ENCODE measurements around the gene MAP4K3. TPM values are rescaled to one million over a fixed set of nuclear protein-coding genes. Genes with fewer than 3 reads are reported as not detected.

The MAP4K3 gene
- total and polyA plus RNA-seq, 2 donors: 11.0 to 19.5 TPM

- no peak overlapping the region for H3K4me3 ChIP-seq (ENCODE audit: low read length in 2 of 2)
- no peak for DNase-seq (ENCODE audit: low read depth in 6 of 9, low spot score in 9 of 9)
- H3K36me3 ChIP-seq (ENCODE audit: control insufficient read depth in 2 of 2, insufficient read depth in 2 of 2, low read length in 1 of 2): no peaks in the 10 kb centered on the region
- H3K9me3 ChIP-seq (ENCODE audit: control insufficient read depth in 2 of 2, insufficient read depth in 1 of 2, low read length in 1 of 2): no peaks in the 10 kb centered on the region
- H3K27me3 ChIP-seq (ENCODE audit: control insufficient read depth in 2 of 2, insufficient read depth in 1 of 2, low read length in 1 of 2): no peaks in the 10 kb centered on the region
- peaks cover 0 to 11% of the 10 kb centered on the region in 2 donors for H3K4me1 ChIP-seq (ENCODE audit: control insufficient read depth in 2 of 2, insufficient read depth in 2 of 2, low read length in 2 of 2)
- H3K27ac ChIP-seq (ENCODE audit: low read depth in 1 of 2, low read length in 1 of 2): no peak overlapping the region
- 98% methylated on average over 3 of the region's 3 CpGs for WGBS
These were observed 29.4 kb downstream of the MAP4K3 start for GRCh38 chr2:39407516-39408296.

DNA sequence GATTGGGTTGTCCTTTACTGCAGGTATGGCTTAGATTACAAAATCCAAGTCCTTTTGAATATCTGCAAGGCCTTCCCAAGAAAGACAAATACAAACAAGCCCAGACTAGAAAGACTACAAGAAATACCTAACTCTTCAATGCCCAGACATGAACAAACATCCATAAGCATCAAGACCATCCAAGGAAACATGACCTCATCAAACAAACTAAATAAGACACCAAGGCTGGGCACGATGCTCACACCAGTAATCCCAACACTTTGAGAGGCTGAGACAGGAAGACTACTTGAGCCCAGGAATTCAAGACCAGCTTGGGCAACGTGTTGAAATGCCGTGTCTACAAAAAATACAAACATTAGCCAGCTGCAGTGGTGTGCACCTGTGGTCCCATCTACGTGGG is 31.7 kb downstream of the MAP4K3 start:
- no peaks in the 10 kb centered on the region for H3K9me3 ChIP-seq (ENCODE audit: control insufficient read depth in 2 of 2, insufficient read depth in 1 of 2, low read length in 1 of 2)
- H3K27ac ChIP-seq (ENCODE audit: low read depth in 1 of 2, low read length in 1 of 2): no peak overlapping the region
- H3K4me3 ChIP-seq (ENCODE audit: low read length in 2 of 2): no peak overlapping the region
- H3K4me1 ChIP-seq (ENCODE audit: control insufficient read depth in 2 of 2, insufficient read depth in 2 of 2, low read length in 2 of 2): peaks cover 0 to 11% of the 10 kb centered on the region in 2 donors
- WGBS: 94% methylated on average over 4 of the region's 4 CpGs
- no peaks in the 10 kb centered on the region for H3K36me3 ChIP-seq (ENCODE audit: control insufficient read depth in 2 of 2, insufficient read depth in 2 of 2, low read length in 1 of 2)
- no peaks in the 10 kb centered on the region for H3K27me3 ChIP-seq (ENCODE audit: control insufficient read depth in 2 of 2, insufficient read depth in 1 of 2, low read length in 1 of 2)
- DNase-seq (ENCODE audit: low read depth in 6 of 9, low spot score in 9 of 9): no peak

GRCh38 chr2:39403311-39403710 is 33.8 kb downstream of the MAP4K3 start:
- Histone ChIP-seq H3K27me3 (ENCODE audit: control insufficient read depth in 2 of 2, insufficient read depth in 1 of 2, low read length in 1 of 2) (no peaks in the 10 kb centered on the region), H3K4me1 (ENCODE audit: control insufficient read depth in 2 of 2, insufficient read depth in 2 of 2, low read length in 2 of 2) (peaks cover 0 to 7% of the 10 kb centered on the region in 2 donors), H3K27ac (ENCODE audit: low read depth in 1 of 2, low read length in 1 of 2) (peak overlapping the region in 1 of 2 donors; percentile 31), H3K36me3 (ENCODE audit: control insufficient read depth in 2 of 2, insufficient read depth in 2 of 2, low read length in 1 of 2) (no peaks in the 10 kb centered on the region), H3K4me3 (ENCODE audit: low read length in 2 of 2) (no peak overlapping the region), H3K9me3 (ENCODE audit: control insufficient read depth in 2 of 2, insufficient read depth in 1 of 2, low read length in 1 of 2) (no peaks in the 10 kb centered on the region)
- 85% methylated on average over 4 of the region's 4 CpGs for WGBS
- no peak for DNase-seq (ENCODE audit: low read depth in 6 of 9, low spot score in 9 of 9)

GRCh38 chr2:39401319-39401718 is 35.8 kb downstream of the MAP4K3 start:
- no peaks in the 10 kb centered on the region for H3K27me3 ChIP-seq (ENCODE audit: control insufficient read depth in 2 of 2, insufficient read depth in 1 of 2, low read length in 1 of 2)
- H3K4me1 ChIP-seq (ENCODE audit: control insufficient read depth in 2 of 2, insufficient read depth in 2 of 2, low read length in 2 of 2): peaks cover 0 to 4% of the 10 kb centered on the region in 2 donors
- H3K4me3 ChIP-seq (ENCODE audit: low read length in 2 of 2): no peak overlapping the region
- no peak for DNase-seq (ENCODE audit: low read depth in 6 of 9, low spot score in 9 of 9)
- H3K36me3 ChIP-seq (ENCODE audit: control insufficient read depth in 2 of 2, insufficient read depth in 2 of 2, low read length in 1 of 2): no peaks in the 10 kb centered on the region
- H3K27ac ChIP-seq (ENCODE audit: low read depth in 1 of 2, low read length in 1 of 2): no peak overlapping the region
- H3K9me3 ChIP-seq (ENCODE audit: control insufficient read depth in 2 of 2, insufficient read depth in 1 of 2, low read length in 1 of 2): no peaks in the 10 kb centered on the region
- 98% methylated on average over 8 of the region's 8 CpGs for WGBS

DNA sequence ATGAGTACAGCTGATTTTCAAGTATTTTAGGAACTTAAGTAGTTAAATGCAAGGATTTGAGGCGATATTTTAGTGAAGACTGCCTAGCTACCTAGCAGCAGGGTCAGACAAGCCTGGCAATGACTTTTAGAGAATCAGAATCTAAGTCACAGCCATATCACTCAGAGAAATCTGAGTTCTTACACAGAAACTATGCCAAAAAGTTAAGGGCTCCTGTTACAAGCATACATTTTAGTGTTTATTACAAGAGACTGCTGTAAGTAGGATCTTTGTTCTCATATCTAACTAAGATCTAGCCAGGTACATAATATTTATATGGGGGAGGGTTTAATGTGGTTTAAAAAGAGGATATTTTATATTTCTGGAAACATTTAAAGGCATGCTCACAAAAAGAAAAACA is 37.5 kb downstream of the MAP4K3 start:
- DNase-seq (ENCODE audit: low read depth in 6 of 9, low spot score in 9 of 9): no peak
- H3K27me3 ChIP-seq (ENCODE audit: control insufficient read depth in 2 of 2, insufficient read depth in 1 of 2, low read length in 1 of 2): no peaks in the 10 kb centered on the region
- no peaks in the 10 kb centered on the region for H3K9me3 ChIP-seq (ENCODE audit: control insufficient read depth in 2 of 2, insufficient read depth in 1 of 2, low read length in 1 of 2)
- H3K27ac ChIP-seq (ENCODE audit: low read depth in 1 of 2, low read length in 1 of 2): no peak overlapping the region
- no peak overlapping the region for H3K4me3 ChIP-seq (ENCODE audit: low read length in 2 of 2)
- no peaks in the 10 kb centered on the region for H3K36me3 ChIP-seq (ENCODE audit: control insufficient read depth in 2 of 2, insufficient read depth in 2 of 2, low read length in 1 of 2)
- no peaks in the 10 kb centered on the region for H3K4me1 ChIP-seq (ENCODE audit: control insufficient read depth in 2 of 2, insufficient read depth in 2 of 2, low read length in 2 of 2)
- 94% methylated on average over 1 of the region's 1 CpG for WGBS

DNA sequence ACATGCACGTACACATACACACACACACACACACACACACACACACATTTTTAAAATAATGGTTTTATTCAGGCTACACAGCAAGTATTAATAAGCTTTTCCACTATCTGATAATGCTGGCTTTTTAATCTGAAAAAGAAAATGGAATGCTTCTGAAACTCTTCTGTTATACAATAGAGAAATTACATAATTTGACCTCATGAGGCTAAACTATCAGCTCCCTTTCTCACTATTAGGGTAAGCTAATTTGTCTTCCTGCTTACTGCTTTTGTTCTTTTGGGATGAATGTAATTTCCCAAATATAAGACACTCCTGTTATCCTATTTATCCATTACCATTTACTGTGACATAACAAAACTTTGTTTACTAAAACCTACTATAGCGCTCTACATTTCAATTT is 41.8 kb downstream of the MAP4K3 start:
- Histone ChIP-seq H3K4me1 (ENCODE audit: control insufficient read depth in 2 of 2, insufficient read depth in 2 of 2, low read length in 2 of 2) (no peaks in the 10 kb centered on the region), H3K4me3 (ENCODE audit: low read length in 2 of 2) (no peak overlapping the region), H3K27ac (ENCODE audit: low read depth in 1 of 2, low read length in 1 of 2) (no peak overlapping the region), H3K36me3 (ENCODE audit: control insufficient read depth in 2 of 2, insufficient read depth in 2 of 2, low read length in 1 of 2) (no peaks in the 10 kb centered on the region), H3K9me3 (ENCODE audit: control insufficient read depth in 2 of 2, insufficient read depth in 1 of 2, low read length in 1 of 2) (no peaks in the 10 kb centered on the region), H3K27me3 (ENCODE audit: control insufficient read depth in 2 of 2, insufficient read depth in 1 of 2, low read length in 1 of 2) (no peaks in the 10 kb centered on the region)
- WGBS: 96% methylated on average over 2 of the region's 2 CpGs
- DNase-seq (ENCODE audit: low read depth in 6 of 9, low spot score in 9 of 9): no peak

DNA sequence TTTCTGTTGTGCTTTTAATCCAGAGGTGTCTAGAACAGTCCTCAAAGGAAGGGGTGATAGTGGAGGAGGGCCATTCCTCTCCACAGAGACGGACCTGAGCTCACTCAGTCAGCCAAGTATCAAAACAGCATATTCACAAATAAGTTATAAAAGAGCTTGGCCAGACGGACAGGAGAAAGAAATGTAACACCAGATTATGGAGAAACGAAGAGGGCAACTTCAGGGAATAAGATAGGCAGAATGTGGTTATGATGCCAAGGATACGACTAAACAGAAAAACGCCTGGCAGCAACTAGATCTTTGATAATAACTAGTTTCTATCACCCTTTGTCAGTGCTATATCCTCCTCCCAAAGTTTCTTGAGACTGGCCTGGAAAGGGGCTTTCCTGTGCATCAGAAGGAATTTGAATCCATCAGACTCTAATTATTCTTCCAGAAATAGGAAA is 42.5 kb downstream of the MAP4K3 start:
- H3K4me1 ChIP-seq (ENCODE audit: control insufficient read depth in 2 of 2, insufficient read depth in 2 of 2, low read length in 2 of 2): no peaks in the 10 kb centered on the region
- WGBS: 90% methylated on average over 5 of the region's 5 CpGs
- no peaks in the 10 kb centered on the region for H3K27me3 ChIP-seq (ENCODE audit: control insufficient read depth in 2 of 2, insufficient read depth in 1 of 2, low read length in 1 of 2)
- H3K27ac ChIP-seq (ENCODE audit: low read depth in 1 of 2, low read length in 1 of 2): peak overlapping the region in 1 of 2 donors; percentile 14
- H3K36me3 ChIP-seq (ENCODE audit: control insufficient read depth in 2 of 2, insufficient read depth in 2 of 2, low read length in 1 of 2): no peaks in the 10 kb centered on the region
- no peak for DNase-seq (ENCODE audit: low read depth in 6 of 9, low spot score in 9 of 9)
- H3K4me3 ChIP-seq (ENCODE audit: low read length in 2 of 2): no peak overlapping the region
- H3K9me3 ChIP-seq (ENCODE audit: control insufficient read depth in 2 of 2, insufficient read depth in 1 of 2, low read length in 1 of 2): no peaks in the 10 kb centered on the region

GRCh38 chr2:39392672-39393071 is 44.4 kb downstream of the MAP4K3 start:
- 71% methylated on average over 2 of the region's 2 CpGs for WGBS
- Histone ChIP-seq H3K4me3 (ENCODE audit: low read length in 2 of 2) (no peak overlapping the region), H3K4me1 (ENCODE audit: control insufficient read depth in 2 of 2, insufficient read depth in 2 of 2, low read length in 2 of 2) (no peaks in the 10 kb centered on the region), H3K36me3 (ENCODE audit: control insufficient read depth in 2 of 2, insufficient read depth in 2 of 2, low read length in 1 of 2) (no peaks in the 10 kb centered on the region), H3K27me3 (ENCODE audit: control insufficient read depth in 2 of 2, insufficient read depth in 1 of 2, low read length in 1 of 2) (no peaks in the 10 kb centered on the region), H3K9me3 (ENCODE audit: control insufficient read depth in 2 of 2, insufficient read depth in 1 of 2, low read length in 1 of 2) (no peaks in the 10 kb centered on the region), H3K27ac (ENCODE audit: low read depth in 1 of 2, low read length in 1 of 2) (no peak overlapping the region)
- DNase-seq (ENCODE audit: low read depth in 6 of 9, low spot score in 9 of 9): no peak

DNA sequence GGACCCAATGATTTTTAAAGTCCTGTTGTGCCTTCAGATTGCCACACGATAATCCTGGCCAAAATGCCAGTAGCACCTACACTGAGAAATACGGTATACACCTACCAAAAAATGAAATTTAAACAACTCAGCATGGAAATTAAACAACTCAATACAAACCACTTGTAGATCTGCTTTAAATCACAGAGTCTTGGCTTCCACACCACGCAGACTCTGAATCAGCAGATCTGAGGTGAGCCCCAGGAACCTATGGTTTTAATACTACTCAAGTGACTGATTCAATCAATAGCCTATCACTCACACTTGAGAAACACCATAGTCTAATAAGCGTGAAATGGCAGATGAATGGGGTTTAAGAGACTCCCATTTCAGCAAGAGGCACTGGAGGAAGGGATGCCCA is 46.9 kb downstream of the MAP4K3 start:
- H3K27ac ChIP-seq (ENCODE audit: low read depth in 1 of 2, low read length in 1 of 2): no peak overlapping the region
- no peak for DNase-seq (ENCODE audit: low read depth in 6 of 9, low spot score in 9 of 9)
- 96% methylated on average over 4 of the region's 4 CpGs for WGBS
- H3K27me3 ChIP-seq (ENCODE audit: control insufficient read depth in 2 of 2, insufficient read depth in 1 of 2, low read length in 1 of 2): no peaks in the 10 kb centered on the region
- no peak overlapping the region for H3K4me3 ChIP-seq (ENCODE audit: low read length in 2 of 2)
- H3K36me3 ChIP-seq (ENCODE audit: control insufficient read depth in 2 of 2, insufficient read depth in 2 of 2, low read length in 1 of 2): no peaks in the 10 kb centered on the region
- no peaks in the 10 kb centered on the region for H3K4me1 ChIP-seq (ENCODE audit: control insufficient read depth in 2 of 2, insufficient read depth in 2 of 2, low read length in 2 of 2)
- H3K9me3 ChIP-seq (ENCODE audit: control insufficient read depth in 2 of 2, insufficient read depth in 1 of 2, low read length in 1 of 2): no peaks in the 10 kb centered on the region

All from thymus (tissue), 11 donors.